GM23338 (cell line): Measurements from ENCODE around the gene SFN. TPM values are rescaled to one million over a fixed set of nuclear protein-coding genes. Genes with fewer than 3 reads are reported as not detected.

Experiments used
- ATAC-seq: fragments of 200-7000 bp; cut with Tn5 transposase; 3 replicates; pipeline ENCODE4 v1.9.1; 2020
- DNase-seq: peaks from one replicate; pipeline ENCODE4 v3.0.0-alpha.2; 2015; ENCODE audit warnings: low spot score
- H2AFZ ChIP-seq: fragments of 200-600 bp; sonication (generic); 2 replicates; pipeline ENCODE4 v1.8.0; 2016; ENCODE audit warnings: antibody characterized with exemption, mild to moderate bottlenecking, moderate library complexity
- H3F3A ChIP-seq: fragments of 200-600 bp; sonication (generic); replicated peaks from 2 replicates; pipeline ENCODE4 v1.8.0; 2017; ENCODE audit warnings: antibody characterized with exemption, mixed run types, low read depth
- H3K27ac ChIP-seq: fragments of 200-600 bp; sonication (generic); 2 replicates; pipeline ENCODE4 v1.6.1; 2016; ENCODE audit warnings: low read depth
- H3K27me3 ChIP-seq: fragments of 200-600 bp; sonication (generic); 2 replicates; pipeline ENCODE4 v1.8.0; 2016; ENCODE audit warnings: mild to moderate bottlenecking, mixed run types, moderate library complexity; ENCODE audit not compliant: insufficient read depth
- H3K36me3 ChIP-seq: fragments of 200-600 bp; sonication (generic); 2 replicates; pipeline ENCODE4 v1.8.0; 2016; ENCODE audit warnings: mild to moderate bottlenecking; ENCODE audit not compliant: insufficient read depth
- H3K4me1 ChIP-seq: fragments of 200-600 bp; sonication (generic); 2 replicates; pipeline ENCODE4 v1.8.0; 2016; ENCODE audit warnings: mild to moderate bottlenecking, moderate library complexity; ENCODE audit not compliant: insufficient read depth
- H3K4me2 ChIP-seq: fragments of 200-600 bp; sonication (generic); 2 replicates; pipeline ENCODE4 v1.7.1; 2017; ENCODE audit warnings: mixed run types
- H3K4me3 ChIP-seq: fragments of 200-600 bp; sonication (generic); 2 replicates; pipeline ENCODE4 v1.6.1; 2016; ENCODE audit warnings: mixed run types
- H3K79me2 ChIP-seq: fragments of 200-600 bp; sonication (generic); replicated peaks from 2 replicates; pipeline ENCODE4 v1.8.0; 2017; ENCODE audit warnings: mild to moderate bottlenecking; ENCODE audit not compliant: insufficient read depth
- H3K9me2 ChIP-seq: fragments of 200-600 bp; sonication (generic); 2 replicates; pipeline ENCODE4 v1.8.0; 2017; ENCODE audit not compliant: insufficient read depth
- H4K20me1 ChIP-seq: fragments of 200-600 bp; sonication (generic); replicated peaks from 2 replicates; pipeline ENCODE4 v1.8.0; 2017; ENCODE audit warnings: mild to moderate bottlenecking; ENCODE audit not compliant: insufficient read depth
- H3K27ac Mint-ChIP-seq: 2 replicates; pipeline ENCODE4 v1.8.0; 2020; ENCODE audit warnings: inconsistent platforms, mild to moderate bottlenecking, moderate library complexity, mixed read lengths
- H3K27me3 Mint-ChIP-seq: 3 replicates; pipeline ENCODE4 v1.8.0; 2022; ENCODE audit warnings: low read depth, mild to moderate bottlenecking, moderate library complexity, mixed read lengths, inconsistent platforms; ENCODE audit not compliant: insufficient read depth, poor library complexity
- H3K36me3 Mint-ChIP-seq: 3 replicates; pipeline ENCODE4 v1.8.0; 2021; ENCODE audit warnings: low read depth, mild to moderate bottlenecking, inconsistent platforms, moderate library complexity, mixed read lengths
- H3K4me1 Mint-ChIP-seq: 3 replicates; pipeline ENCODE4 v1.8.0; 2020; ENCODE audit warnings: mild to moderate bottlenecking, inconsistent platforms, mixed read lengths
- H3K4me3 Mint-ChIP-seq: 3 replicates; pipeline ENCODE4 v1.8.0; 2021; ENCODE audit warnings: moderate library complexity, mild to moderate bottlenecking, inconsistent platforms, mixed read lengths
- H3K9me3 Mint-ChIP-seq: 3 replicates; pipeline ENCODE4 v1.8.0; 2020; ENCODE audit warnings: moderate library complexity, mild to moderate bottlenecking, inconsistent platforms, mixed read lengths
- CREB1 ChIP-seq: fragments of 250-450 bp; sonication (Bioruptor Pico); IDR thresholded peaks from 2 replicates; pipeline ENCODE4 v1.5.0; 2020; ENCODE audit warnings: low read depth, mild to moderate bottlenecking, moderate library complexity
- JUNB ChIP-seq: IDR thresholded peaks from one replicate; pipeline ENCODE4 v1.6.1; 2016; ENCODE audit warnings: antibody characterized with exemption; ENCODE audit not compliant: unreplicated experiment
- POLR2AphosphoS5 ChIP-seq: IDR thresholded peaks from 2 replicates; pipeline ENCODE4 v1.6.1; 2016; ENCODE audit warnings: antibody characterized with exemption, low read depth
- REST ChIP-seq: IDR thresholded peaks from one replicate; pipeline ENCODE4 v1.6.1; 2018; ENCODE audit warnings: antibody characterized with exemption; ENCODE audit not compliant: unreplicated experiment
- STAT1 ChIP-seq: IDR thresholded peaks from one replicate; pipeline ENCODE4 v1.6.1; 2016; ENCODE audit warnings: antibody characterized with exemption; ENCODE audit not compliant: unreplicated experiment
- ZNF331 ChIP-seq: fragments of 250-450 bp; sonication (Bioruptor Pico); IDR thresholded peaks from 2 replicates; pipeline ENCODE4 v1.5.0; 2020; ENCODE audit warnings: low read depth, mild to moderate bottlenecking, moderate library complexity
- ZNF462 ChIP-seq: fragments of 250-450 bp; sonication (Bioruptor Pico); IDR thresholded peaks from 2 replicates; pipeline ENCODE4 v1.5.0; 2020; ENCODE audit warnings: mild to moderate bottlenecking, moderate library complexity
- polyA plus RNA-seq: library from polyadenylated mRNA; unstranded; fragments of >200 nt; fragmentation: Nextera tagmentation; extraction: Ambion mirVana; gene quantifications from 2 replicates; pipeline ENCODE4 v1.2.1, GENCODE V29; 2016
- total RNA-seq: library from RNA; depleted of rRNA; stranded (reverse); fragments of >200 nt; shearing (Covaris generic); gene quantifications from 2 replicates; pipeline ENCODE4 v1.2.3, GENCODE V29; 2014

SFN gene
- total and polyA plus RNA-seq, 2 experiments from 2014 or later, result 1.8 to 2.6 TPM

- no peaks in the 10 kb centered on the region for H3K9me3 Mint-ChIP-seq
- Histone ChIP-seq H3K4me1 (peaks cover 7% of the 10 kb centered on the region), H3K27me3 (no peaks in the 10 kb centered on the region), H3F3A (0 out of 2 replicates have a peak, but pooled peaks cover 5% of the 10 kb centered on the region), H3K36me3 (peaks cover 6% of the 10 kb centered on the region; the same call in 1 of the 2 replicates), H2AFZ (peak overlapping the region; percentile 84; the same call in 1 of the 2 replicates), H3K79me2 (peaks cover 24% of the 10 kb centered on the region), H3K4me3 (peak overlapping the region; percentile 84), H3K4me2 (peak overlapping the region; percentile 89), H4K20me1 (no peaks in the 10 kb centered on the region), H3K27ac (peak overlapping the region; percentile 94), H3K9me2 (no peaks in the 10 kb centered on the region)
- ATAC-seq, result no peak
- no peak for DNase-seq
- H3K27me3 Mint-ChIP-seq, result peaks cover 2% of the 10 kb centered on the region
- H3K4me1 Mint-ChIP-seq, result peaks cover 8% of the 10 kb centered on the region
- H3K27ac Mint-ChIP-seq, result peak overlapping the region; percentile 97
- no peak for TF ChIP-seq REST
- TF ChIP-seq ZNF331 (CRISPR knock-in tag), result no peak
- TF ChIP-seq STAT1, result no peak
- TF ChIP-seq POLR2AphosphoS5, result no peak
- TF ChIP-seq JUNB, result no peak
- TF ChIP-seq CREB1 (CRISPR knock-in tag), result no peak
- TF ChIP-seq ZNF462, result no peak
- peaks cover 9% of the 10 kb centered on the region; the same call in 2 of the 3 replicates for H3K36me3 Mint-ChIP-seq
- peak overlapping the region; percentile 87 for H3K4me3 Mint-ChIP-seq
These were observed 38.0 kb downstream of the SFN start for GRCh38 chr1:26900815-26901511.
